H1 (cell line): Measurements from ENCODE around the gene ARHGEF19. TPM values are rescaled to one million over a fixed set of nuclear protein-coding genes. Genes with fewer than 3 reads are reported as not detected.

Experiments
- CTCF ChIA-PET: fragments of 300-600 bp; sonication (Branson Sonifier 250); formaldehyde crosslinking; loops from one replicate; lab custom pipeline; 2021; ENCODE audit not compliant: partially characterized antibody; lab: Charles Lee
- POLR2A ChIA-PET: fragments of 300-600 bp; sonication (Branson Sonifier 250); formaldehyde crosslinking; loops from one replicate; lab custom pipeline; 2021; ENCODE audit warnings: inconsistent platforms; ENCODE audit not compliant: partially characterized antibody; lab: Charles Lee
- DNase-seq, 2 experiments: peaks; one replicate each; pipeline versions ENCODE4 v3.0.0 to v3.0.0-alpha.2; 2010 to 2022; ENCODE audit warnings: low spot score in 2 of 2, low read depth in 1 of 2, mixed read lengths in 1 of 2
- FAIRE-seq: peaks from 2 replicates; lab custom pipeline; 2011; peaks lifted over from hg19 to GRCh38; lab: Jason Lieb, UNC
- H2AFZ ChIP-seq: 2 replicates; pipeline ENCODE4 v1.8.1; 2012; ENCODE audit warnings: low read length, inconsistent platforms
- H2AK5ac ChIP-seq: 2 replicates; pipeline ENCODE4 v1.6.1; 2013; ENCODE audit warnings: low read depth, low read length
- H2BK120ac ChIP-seq: replicated peaks from 2 replicates; pipeline ENCODE3; 2013; ENCODE audit warnings: low read depth, low read length, inconsistent platforms
- H2BK12ac ChIP-seq: 2 replicates; pipeline ENCODE4 v1.6.1; 2013; ENCODE audit warnings: low read depth, low read length
- H2BK15ac ChIP-seq: 2 replicates; pipeline ENCODE4 v1.6.1; 2013; ENCODE audit warnings: low read length
- H2BK20ac ChIP-seq: 2 replicates; pipeline ENCODE4 v1.6.1; 2013; ENCODE audit warnings: low read length
- H2BK5ac ChIP-seq: 2 replicates; pipeline ENCODE4 v1.6.1; 2013; ENCODE audit warnings: low read depth, low read length
- H3K14ac ChIP-seq: 2 replicates; pipeline ENCODE4 v1.6.1; 2013; ENCODE audit warnings: inconsistent platforms; ENCODE audit not compliant: insufficient read length
- H3K18ac ChIP-seq: 2 replicates; pipeline ENCODE4 v1.6.1; 2013; ENCODE audit warnings: low read length; ENCODE audit errors: extremely low read depth
- H3K23ac ChIP-seq: 2 replicates; pipeline ENCODE4 v1.6.1; 2013; ENCODE audit warnings: inconsistent platforms; ENCODE audit not compliant: insufficient read length
- H3K23me2 ChIP-seq: 2 replicates; pipeline ENCODE4 v1.6.1; 2013; ENCODE audit warnings: low read depth, low read length
- H3K27ac ChIP-seq: 2 replicates; pipeline ENCODE4 v1.6.1; 2011; ENCODE audit warnings: low read depth, low read length, inconsistent platforms
- H3K27me3 ChIP-seq, 4 experiments: replicated peaks in 1 of 4; 1 replicate in 1 of 4; 2 replicates in 3 of 4; pipeline versions ENCODE4 v1.6.1 to v1.8.1; 2011 to 2013; ENCODE audit warnings: low read length in 3 of 4, mild to moderate bottlenecking in 3 of 4, inconsistent platforms in 2 of 4, mixed read lengths in 2 of 4, moderate library complexity in 1 of 4; ENCODE audit not compliant: control insufficient read depth in 3 of 4, insufficient read depth in 3 of 4; ENCODE audit errors: extremely low read depth in 1 of 4
- H3K36me3 ChIP-seq, 4 experiments: 2 replicates each; pipeline versions ENCODE4 v1.6.1 to v1.8.1; 2011 to 2013; ENCODE audit warnings: mild to moderate bottlenecking in 4 of 4, low read length in 3 of 4, moderate library complexity in 2 of 4, control low read depth in 1 of 4, inconsistent platforms in 1 of 4; ENCODE audit not compliant: insufficient read depth in 4 of 4, control insufficient read depth in 2 of 4
- H3K4ac ChIP-seq: replicated peaks from 2 replicates; pipeline ENCODE3; 2013; ENCODE audit warnings: low read length, low read depth, mixed read lengths, inconsistent platforms; ENCODE audit not compliant: insufficient read length
- H3K4me1 ChIP-seq, 4 experiments: replicated peaks in 1 of 4; 1 replicate in 1 of 4; 2 replicates in 3 of 4; pipeline versions ENCODE4 v1.6.1 to v1.8.1; 2011 to 2013; ENCODE audit warnings: low read length in 3 of 4, inconsistent platforms in 2 of 4, mixed read lengths in 1 of 4; ENCODE audit not compliant: insufficient read depth in 4 of 4, control insufficient read depth in 3 of 4
- H3K4me2 ChIP-seq, 2 experiments: 2 replicates each; pipeline versions ENCODE4 v1.6.1 to v1.8.1; 2011 to 2013; ENCODE audit warnings: low read depth in 2 of 2, low read length in 2 of 2, control low read depth in 1 of 2, inconsistent platforms in 1 of 2, mild to moderate bottlenecking in 1 of 2; ENCODE audit not compliant: insufficient read depth in 1 of 2
- H3K4me3 ChIP-seq, 4 experiments: fragments of 200-600, 300-600 bp in 1 of 4; sonication (generic), shearing (Covaris generic), sonication (Bioruptor Twin) in 1 of 4; 2 replicates each; pipeline versions ENCODE4 v1.5.1 to v1.8.1; 2011 to 2016; ENCODE audit warnings: low read length in 4 of 4, low read depth in 3 of 4, control low read depth in 2 of 4, inconsistent platforms in 2 of 4, mild to moderate bottlenecking in 2 of 4, mixed read lengths in 1 of 4, moderate library complexity in 1 of 4; ENCODE audit not compliant: insufficient read depth in 2 of 4; ENCODE audit errors: extremely low read depth in 1 of 4
- H3K56ac ChIP-seq: replicated peaks from 2 replicates; pipeline ENCODE3; 2013; ENCODE audit warnings: low read depth, mild to moderate bottlenecking, mixed read lengths, low read length, inconsistent platforms; ENCODE audit not compliant: insufficient read length
- H3K79me1 ChIP-seq: 2 replicates; pipeline ENCODE4 v1.6.1; 2013; ENCODE audit warnings: low read depth, low read length, control low read depth
- H3K79me2 ChIP-seq, 2 experiments: 2 replicates each; pipeline versions ENCODE4 v1.6.1 to v1.8.1; 2012 to 2013; ENCODE audit warnings: low read length in 2 of 2, mild to moderate bottlenecking in 2 of 2, inconsistent platforms in 1 of 2; ENCODE audit not compliant: insufficient read depth in 2 of 2, control insufficient read depth in 1 of 2
- H3K9ac ChIP-seq, 4 experiments: replicated peaks in 1 of 4; 1 replicate in 1 of 4; 2 replicates in 3 of 4; pipeline versions ENCODE4 v1.6.1 to v1.8.1; 2011 to 2013; ENCODE audit warnings: low read depth in 3 of 4, low read length in 3 of 4, control low read depth in 2 of 4, mild to moderate bottlenecking in 2 of 4, moderate library complexity in 2 of 4, inconsistent platforms in 1 of 4; ENCODE audit errors: extremely low read depth in 1 of 4
- H3K9me3 ChIP-seq, 2 experiments: 2 replicates each; pipeline versions ENCODE4 v1.6.1 to v1.8.1; 2012 to 2013; ENCODE audit warnings: mild to moderate bottlenecking in 2 of 2, moderate library complexity in 2 of 2, control low read depth in 1 of 2, inconsistent platforms in 1 of 2, low read depth in 1 of 2, low read length in 1 of 2, mixed read lengths in 1 of 2; ENCODE audit not compliant: insufficient read depth in 2 of 2
- H4K20me1 ChIP-seq, 2 experiments: replicated peaks in 1 of 2; 2 replicates each; pipeline versions ENCODE3 to v1.8.1; 2011 to 2013; ENCODE audit warnings: inconsistent platforms in 2 of 2, low read length in 2 of 2, mild to moderate bottlenecking in 1 of 2; ENCODE audit not compliant: insufficient read depth in 2 of 2, control insufficient read depth in 1 of 2
- H4K5ac ChIP-seq: 2 replicates; pipeline ENCODE4 v1.6.1; 2013; ENCODE audit warnings: low read length, low read depth, mixed read lengths, inconsistent platforms; ENCODE audit not compliant: insufficient read length
- H4K8ac ChIP-seq: 2 replicates; pipeline ENCODE4 v1.8.0; 2013; ENCODE audit warnings: mild to moderate bottlenecking, moderate library complexity, low read length, inconsistent platforms; ENCODE audit not compliant: insufficient read depth; ENCODE audit errors: extremely low read depth
- H4K91ac ChIP-seq: replicated peaks from 2 replicates; pipeline ENCODE3; 2013; ENCODE audit warnings: low read length, mixed read lengths, inconsistent platforms; ENCODE audit not compliant: insufficient read length
- CBX8 ChIP-seq: fragments of 300-800, 300-1000 bp; sonication (generic); IDR thresholded peaks from 2 replicates; pipeline ENCODE4 v1.7.1; 2016; ENCODE audit warnings: low read depth, low read length, borderline replicate concordance
- FOSL1 ChIP-seq: IDR thresholded peaks from 2 replicates; pipeline ENCODE4 v1.6.1; 2011; ENCODE audit warnings: mild to moderate bottlenecking, low read depth, low read length, moderate library complexity; ENCODE audit not compliant: insufficient read depth
- HDAC2 ChIP-seq, 2 experiments: fragments of 300-600 bp in 1 of 2; sonication (generic) in 1 of 2; IDR thresholded peaks; 2 replicates each; pipeline ENCODE4 v1.6.1; 2011 to 2012; ENCODE audit warnings: low read depth in 2 of 2, low read length in 2 of 2, mild to moderate bottlenecking in 2 of 2, moderate library complexity in 2 of 2, borderline replicate concordance in 1 of 2, inconsistent platforms in 1 of 2
- KDM1A ChIP-seq: fragments of 200-600, 300-600 bp; sonication (generic); IDR thresholded peaks from 2 replicates; pipeline ENCODE4 v1.7.1; 2016; ENCODE audit warnings: mild to moderate bottlenecking, low read length, borderline replicate concordance
- PHF8 ChIP-seq: fragments of 200-600 bp; sonication (generic); conservative IDR thresholded peaks from 2 replicates; pipeline ENCODE4 v1.7.1; 2012; ENCODE audit warnings: low read depth, mild to moderate bottlenecking, inconsistent platforms, low read length, moderate library complexity
- SIN3A ChIP-seq, 2 experiments: IDR thresholded peaks in 1 of 2; conservative IDR thresholded peaks in 1 of 2; 2 replicates each; pipeline ENCODE4 v1.6.1; 2011 to 2012; ENCODE audit warnings: low read length in 2 of 2, improper control_type of control experiment in 1 of 2, low read depth in 1 of 2, mild to moderate bottlenecking in 1 of 2
- SIX5 ChIP-seq: IDR thresholded peaks from 2 replicates; pipeline ENCODE4 v1.6.1; 2011; ENCODE audit warnings: mild to moderate bottlenecking, low read depth, low read length
- SP1 ChIP-seq: IDR thresholded peaks from 2 replicates; pipeline ENCODE4 v1.6.1; 2011; ENCODE audit warnings: low read depth, low read length
- SUZ12 ChIP-seq: fragments of 200-600 bp; sonication (generic); IDR thresholded peaks from 2 replicates; pipeline ENCODE4 v1.6.1; 2012; ENCODE audit warnings: mild to moderate bottlenecking, inconsistent platforms, low read length, moderate library complexity, mixed read lengths
- ZNF274 ChIP-seq: IDR thresholded peaks from 2 replicates; pipeline ENCODE4 v1.7.0; 2012; ENCODE audit warnings: low read length, borderline replicate concordance; ENCODE audit errors: extremely low read depth
- WGBS, 2 experiments: shearing (Covaris generic) in 1 of 2; methylation state at CpG; one replicate each; pipeline versions ENCODE4 v1.1.6 to v1.1.7; 2013 to 2015; ENCODE audit warnings: low lambda C conversion rate in 2 of 2, mixed read lengths in 2 of 2, inconsistent platforms in 1 of 2, low coverage in 1 of 2, missing lambda C conversion rate in 1 of 2; ENCODE audit not compliant: insufficient replicate concordance in 2 of 2, insufficient coverage in 1 of 2, insufficient read length in 1 of 2; ENCODE audit errors: extremely low coverage in 1 of 2, missing lambda C conversion rate in 1 of 2; 5-methylcytosine and 5-hydroxymethylcytosine counted together
- polyA plus RNA-seq, 7 experiments: library from polyadenylated mRNA; depleted of rRNA in 3 of 7; stranded (reverse) in 5 of 7; unstranded in 2 of 7; fragments of >200 nt in 5 of 7; fragments of 200-250 nt in 2 of 7; gene quantifications; 1 replicate in 5 of 7; 2 replicates in 1 of 7; 4 replicates in 1 of 7; pipeline versions ENCODE4 v1.2.1 to v1.2.3, GENCODE V29; 2011 to 2013; ENCODE audit warnings: missing spikeins in 2 of 7, mixed read lengths in 2 of 7
- total RNA-seq: library from RNA; stranded (reverse); fragmentation: NEBNext Ultra II Directional; extraction: Animal tissue kit (Norgen Biotek cat#: 25700); gene quantifications from 2 replicates; pipeline ENCODE4 v1.2.1, GENCODE V29; 2021
- TF ChIP-seq, protein P1 (sequence below): IDR thresholded peaks from 2 replicates; pipeline ENCODE4 v1.6.1; 2011; ENCODE audit warnings: low read depth, mild to moderate bottlenecking, low read length; ENCODE audit not compliant: insufficient read depth

The ARHGEF19 gene
- total and polyA plus RNA-seq, 2 of the 8 experiments (the other 6 are each of a cell fraction or from before 2014, with no cell fraction given), result 47.5 to 56.4 TPM

DNA sequence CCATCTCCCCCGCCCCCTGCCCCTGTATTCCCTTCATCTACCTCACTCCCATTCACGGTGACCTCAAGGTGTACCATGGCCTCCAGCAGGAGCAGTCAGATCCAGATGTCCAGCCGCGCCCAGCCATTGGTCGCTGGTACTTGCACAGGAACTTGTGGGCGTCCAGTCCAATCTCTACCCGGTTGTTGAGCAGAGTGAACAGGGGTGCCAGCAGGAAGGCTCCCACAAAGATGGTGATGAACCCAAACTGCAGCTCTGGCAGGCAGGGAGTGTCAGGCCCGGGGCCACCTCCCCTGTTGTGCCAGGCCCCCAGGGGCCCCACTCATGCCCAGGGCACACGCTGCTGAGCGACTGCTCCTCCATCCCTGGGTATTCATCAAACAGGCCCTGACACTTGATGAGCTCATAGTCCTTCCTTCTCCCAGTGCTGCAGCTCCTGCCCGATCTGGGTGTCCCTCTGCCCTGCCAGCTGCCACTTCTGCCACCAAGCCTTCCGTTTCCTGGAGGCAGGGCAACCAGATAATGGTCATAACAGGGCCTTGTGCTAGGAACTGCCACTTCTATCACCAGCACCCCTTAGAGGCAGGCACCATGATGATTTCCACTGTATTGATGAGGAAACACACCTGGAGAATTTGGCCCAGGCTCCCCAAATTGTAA lies 5.7 kb upstream of the ARHGEF19 start:
- Histone ChIP-seq H3K4ac (no peak overlapping the region), H2AK5ac (no peak overlapping the region), H3K56ac (no peak overlapping the region), H2BK120ac (no peak overlapping the region), H3K4me3 (peak overlapping the region in 3 of 4 experiments; percentile 35 to 62 (median 44); a peak in 4 of 8 replicates), H3K79me2 (no peaks in the 10 kb centered on the region), H3K14ac (no peak overlapping the region), H2BK12ac (no peak overlapping the region), H4K5ac (no peak overlapping the region), H3K27ac (no peak overlapping the region), H4K20me1 (peaks cover 0 to 6% of the 10 kb centered on the region in 2 experiments), H3K79me1 (no peaks in the 10 kb centered on the region), H2BK15ac (0 out of 2 replicates have a peak overlapping the region, but pooled peaks have one; percentile 18), H3K4me1 (peaks cover 3 to 18% (median 15%) of the 10 kb centered on the region in 4 experiments), H3K36me3 (no peaks in the 10 kb centered on the region), H3K9me3 (no peaks in the 10 kb centered on the region), H4K91ac (no peak overlapping the region), H3K18ac (no peak overlapping the region), H3K4me2 (peak overlapping the region; percentile 87 to 90; a peak in 3 of 4 replicates), H3K23ac (no peak overlapping the region), H2AFZ (no peak overlapping the region), H3K23me2 (peaks cover 21% of the 10 kb centered on the region), H2BK5ac (no peak overlapping the region), H3K9ac (no peak overlapping the region), H4K8ac (no peak overlapping the region), H3K27me3 (peaks cover 0 to 14% (median 6%) of the 10 kb centered on the region in 4 experiments; a peak in 5 of 7 replicates), H2BK20ac (no peak overlapping the region)
- no peak for FAIRE-seq
- DNase-seq, result no peak
- WGBS, 2 experiments, result 81% methylated on average over 12 of the region's 12 CpGs; no CpG with 5 or more reads in 1 of the 2 experiments
- ChIA-PET CTCF (interaction anchor here (1.1 to 2.6 kb wide), 6 partner anchors 10 to 30 kb away, joined by 3 to 13 read pairs (median 6); no protein-coding TSS in a partner anchor), POLR2A (interaction anchor here (1.0 to 4.5 kb wide), 5 partner anchors 9 to 27 kb away, joined by 3 to 26 read pairs (median 3); no protein-coding TSS in a partner anchor)
- TF ChIP-seq SUZ12 (no peak), FOSL1 (no peak), SIN3A (conservative IDR thresholded peaks at IDR 0.05 in 1 of 2, IDR thresholded peaks at IDR 0.05 in 1 of 2; ENCODE audit: low read depth in 1 of 2, low read length in 2 of 2) (no peak), KDM1A (no peak), SP1 (no peak), CBX8 (no peak), PHF8 (no peak), ZNF274 (no peak), SIX5 (no peak), HDAC2 (IDR thresholded peaks at IDR 0.05; ENCODE audit: borderline replicate concordance in 1 of 2, low read depth in 2 of 2, low read length in 2 of 2) (no peak)
- TF ChIP-seq, protein P1, sequence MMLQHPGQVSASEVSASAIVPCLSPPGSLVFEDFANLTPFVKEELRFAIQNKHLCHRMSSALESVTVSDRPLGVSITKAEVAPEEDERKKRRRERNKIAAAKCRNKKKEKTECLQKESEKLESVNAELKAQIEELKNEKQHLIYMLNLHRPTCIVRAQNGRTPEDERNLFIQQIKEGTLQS, result no peak
